HG03432 (cell line): Measurements from ENCODE around the gene FAM53B.
A peak's percentile ranks its signal among the peaks of the same experiment; 100 is the strongest.
"Not testable (repeated sequence)": the region's sequence is repeated elsewhere in the genome, so short reads cannot be mapped to it uniquely, and the experiment has no call there.

ENCODE experiments used
- ATAC-seq: cut with Tn5 transposase; IDR thresholded peaks from one replicate; pipeline ENCODE4 v1.9.1; 2021; ENCODE audit warnings: mild to moderate bottlenecking, moderate library complexity; ENCODE audit not compliant: unreplicated experiment

Gene FAM53B

GRCh38 chr10:124744102-124745050 is at the start of gene FAM53B:
TSS of gene FAM53B (minus strand) at chr10:124744378. CDS start at chr10:124706713, 37,665 bp downstream.
- ATAC-seq, result peak; percentile 77

- no peak for ATAC-seq
Observed at GRCh38 chr10:124792998-124793352, 48.8 kb upstream of the FAM53B start.

GRCh38 chr10:124791547-124792348 is 47.6 kb upstream of the FAM53B start, which contains the start of gene EEF1AKMT2:
TSS of gene EEF1AKMT2 (minus strand) at chr10:124791887. CDS start at chr10:124791833, 54 bp downstream.
- ATAC-seq, result peak; percentile 94

- not testable (repeated sequence) for ATAC-seq
Observed at GRCh38 chr10:124782900-124783299, 38.7 kb upstream of the FAM53B start.

DNA sequence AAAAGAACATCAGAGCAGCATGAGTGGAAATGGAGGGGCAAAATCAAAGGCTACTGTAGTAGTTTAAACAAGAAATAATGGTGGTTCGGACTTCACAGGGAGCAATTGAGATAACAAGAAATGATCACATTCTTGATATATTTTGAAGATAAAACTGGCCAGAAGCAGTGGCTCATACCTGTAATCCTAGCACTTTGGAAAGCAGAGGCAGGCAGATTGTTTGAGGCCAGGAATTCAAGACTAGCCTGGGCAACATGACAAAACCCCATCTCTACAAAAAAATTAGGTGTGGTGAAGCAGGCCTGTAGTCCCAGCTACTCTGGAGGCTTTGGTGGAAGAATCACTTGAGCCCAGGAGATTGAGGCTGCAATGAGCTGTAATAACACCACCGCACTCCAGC is 24.6 kb upstream of the FAM53B start:
- no peak for ATAC-seq

DNA sequence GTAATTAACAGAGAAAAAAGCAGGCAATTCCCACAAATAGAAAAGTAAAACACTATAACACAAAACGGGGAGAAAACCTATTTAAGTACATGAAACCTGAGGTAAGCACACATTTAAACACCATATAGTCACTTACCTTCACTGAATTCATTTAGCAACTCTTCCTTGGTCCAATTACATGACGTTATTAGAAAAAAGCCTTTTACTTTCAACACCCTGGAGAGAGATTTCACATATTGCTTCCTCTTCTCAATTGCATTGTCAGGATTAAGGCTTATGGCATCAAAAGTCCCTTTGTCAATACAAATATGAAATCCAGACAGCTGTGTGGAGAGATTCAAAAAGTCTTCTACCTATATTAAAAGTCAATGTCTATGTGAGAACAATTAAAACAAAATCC is 21.1 kb upstream of the FAM53B start:
- ATAC-seq, result no peak

DNA sequence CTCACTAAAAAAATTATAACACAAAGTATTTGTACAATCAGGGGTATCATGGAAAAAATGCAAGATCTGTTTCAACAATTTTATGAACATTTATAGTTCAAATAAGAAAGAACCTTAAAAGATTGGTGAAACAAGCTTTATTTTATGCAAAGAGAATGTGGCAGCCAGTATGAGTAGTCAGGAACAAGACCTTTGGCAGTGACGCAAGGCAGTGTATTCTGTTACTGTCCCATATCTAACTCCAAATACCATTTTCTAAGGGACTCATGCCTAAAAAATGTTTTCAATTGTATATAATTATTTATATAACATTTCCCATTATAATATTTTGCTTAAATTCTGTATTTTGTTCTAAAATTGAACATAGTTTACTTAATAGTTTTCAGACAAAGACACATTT is 19.1 kb upstream of the FAM53B start:
- ATAC-seq, result no peak

DNA sequence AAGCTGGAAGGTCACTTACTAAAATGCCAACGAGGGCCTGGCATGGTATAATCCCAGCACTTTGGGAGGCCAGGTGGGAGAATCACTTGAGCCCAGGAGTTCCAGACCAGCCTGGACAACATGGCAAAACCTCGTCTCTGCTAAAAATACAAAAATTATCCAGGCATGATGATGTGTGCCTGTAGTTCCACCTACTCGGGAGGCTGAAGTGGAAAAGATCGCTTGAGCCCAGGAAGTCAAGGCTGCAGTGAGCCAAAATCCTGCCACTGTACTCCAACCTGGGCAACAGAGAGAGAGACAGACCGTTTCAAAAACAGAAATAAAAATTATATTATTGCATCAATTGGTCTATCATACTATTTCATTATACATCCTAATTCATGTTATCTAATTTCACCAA is 18.1 kb upstream of the FAM53B start:
- ATAC-seq, result no peak

GRCh38 chr10:124756156-124756903 is 12.2 kb upstream of the FAM53B start:
- no peak for ATAC-seq

GRCh38 chr10:124755581-124755980 is 11.4 kb upstream of the FAM53B start:
- no peak for ATAC-seq

GRCh38 chr10:124754227-124754626 is 10.0 kb upstream of the FAM53B start:
- no peak for ATAC-seq

GRCh38 chr10:124748953-124749645 is 4.9 kb upstream of the FAM53B start:
- ATAC-seq, result peak; percentile 27

- ATAC-seq, result no peak
Observed at GRCh38 chr10:124748166-124748565, 4.0 kb upstream of the FAM53B start.

DNA sequence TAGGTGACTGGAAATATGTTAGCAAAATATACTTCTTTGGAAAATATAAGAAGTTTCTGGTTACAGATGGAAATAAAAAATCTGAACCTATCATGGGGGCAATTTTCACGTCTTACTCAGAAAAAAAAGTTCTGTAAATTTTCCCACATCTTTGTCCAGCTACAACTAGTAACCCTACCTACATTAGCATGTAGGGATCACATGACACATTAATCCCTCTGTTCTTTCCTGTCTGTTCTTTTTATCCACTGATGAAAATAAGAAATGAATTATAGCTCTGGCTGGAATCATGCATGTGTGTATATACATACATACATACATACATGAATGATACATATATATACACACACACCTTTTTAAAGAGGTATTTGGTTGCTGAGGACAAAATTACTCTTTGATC is 3.6 kb upstream of the FAM53B start:
- no peak for ATAC-seq

DNA sequence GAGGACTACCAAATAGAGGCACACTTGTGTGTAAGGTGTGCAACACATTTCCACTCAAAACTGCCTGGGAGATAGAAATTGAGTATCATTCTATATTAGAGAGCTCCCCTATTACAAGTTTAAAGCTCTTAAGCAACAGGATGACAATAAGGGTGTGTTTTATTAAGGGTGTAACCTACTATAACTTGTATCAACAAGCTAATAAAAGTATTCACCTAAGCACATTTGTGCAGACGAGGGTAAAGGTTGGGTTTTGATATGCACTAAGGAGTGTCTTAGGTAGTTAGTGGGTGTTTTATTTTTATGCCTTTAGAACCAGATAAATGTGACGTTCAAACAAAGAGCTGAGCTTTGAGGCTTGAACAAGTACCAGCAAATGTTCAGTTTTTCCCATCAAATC is 2.8 kb upstream of the FAM53B start:
- ATAC-seq, result no peak

- not testable (repeated sequence) for ATAC-seq
Observed at GRCh38 chr10:124746447-124746846, 2.3 kb upstream of the FAM53B start.

DNA sequence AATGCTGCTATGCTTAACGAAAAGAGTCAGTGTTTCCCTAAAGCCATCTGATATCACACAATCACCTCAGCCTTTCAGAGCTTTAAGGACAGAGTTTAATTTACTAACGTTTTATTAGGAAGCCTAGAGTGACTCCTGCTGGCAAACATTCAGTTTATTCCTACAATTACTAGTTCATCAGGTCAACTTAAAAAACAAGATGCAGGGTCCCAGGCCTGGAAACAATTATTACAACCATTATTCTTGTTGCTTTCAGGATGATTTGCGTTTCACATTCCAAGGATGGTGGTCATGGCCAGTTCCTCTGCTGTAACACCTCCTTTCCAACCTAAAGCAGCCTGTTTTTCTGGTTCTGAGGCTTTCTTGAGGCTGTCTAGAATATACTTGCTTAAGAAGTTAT is 1.5 kb upstream of the FAM53B start:
- no peak for ATAC-seq

- no peak for ATAC-seq
Observed at GRCh38 chr10:124745252-124745651, 1.1 kb upstream of the FAM53B start.

DNA sequence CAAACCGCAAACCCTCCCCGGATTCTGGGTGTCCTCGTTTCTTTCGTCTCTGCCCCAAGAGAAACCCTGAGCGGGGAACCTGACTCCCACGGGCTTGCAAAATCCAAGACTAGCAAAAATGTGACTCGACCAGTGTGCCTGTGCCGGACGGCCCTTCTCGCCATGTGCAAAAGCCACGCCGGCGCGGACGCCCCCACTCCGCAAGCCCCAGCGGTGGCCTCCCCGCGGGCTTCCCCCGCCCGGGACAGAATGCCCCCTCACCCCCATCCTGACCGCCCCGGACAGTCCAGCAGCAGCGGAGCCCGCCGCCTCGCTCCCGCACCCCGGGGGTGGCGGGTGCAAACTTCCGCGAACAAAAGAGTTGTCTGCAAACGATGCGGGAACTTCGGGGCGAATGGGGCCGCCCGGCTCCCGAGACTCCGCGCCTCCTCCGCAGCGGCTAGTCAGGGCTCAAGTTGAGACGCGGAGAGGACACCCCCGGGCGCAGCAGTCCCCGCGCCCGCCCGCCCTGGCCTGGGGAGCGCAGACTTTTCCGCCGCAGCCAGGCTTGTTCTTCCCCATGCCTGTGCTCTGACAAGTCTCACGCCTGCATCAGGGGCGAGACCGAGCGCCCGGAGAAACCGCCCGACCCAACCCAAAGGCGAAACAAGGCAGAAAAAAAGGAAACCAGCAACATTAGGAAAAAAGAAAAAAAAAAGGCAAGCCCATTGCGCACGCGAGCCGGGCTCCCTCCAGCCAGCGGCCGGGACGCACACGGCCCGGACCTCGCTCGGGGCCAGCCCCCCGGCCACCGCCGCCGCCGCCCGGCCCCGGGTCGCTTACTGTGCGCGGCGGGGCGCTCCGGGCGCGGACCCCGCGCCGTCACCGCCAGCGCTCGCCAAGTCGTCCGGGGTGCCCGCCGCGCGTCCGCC is 732 bp downstream of the FAM53B start:
- peak; percentile 12 for ATAC-seq
